Parietal lobe (tissue), 2 donors: Measurements from ENCODE around the gene QSER1. TPM values are rescaled to one million over a fixed set of nuclear protein-coding genes. Genes with fewer than 3 reads are reported as not detected.

Experiments
- small RNA-seq: library from RNA; depleted of rRNA; stranded (forward); fragments of <200 nt; gene quantifications from one replicate; pipeline ENCODE3, GENCODE V24; 2014; ENCODE audit warnings: low replicate concordance
- total RNA-seq: library from RNA; depleted of rRNA; stranded (reverse); fragments of >200 nt; gene quantifications from one replicate; pipeline ENCODE4 v1.2.3, GENCODE V29; 2014

The QSER1 gene
- total RNA-seq = 100 TPM

DNA sequence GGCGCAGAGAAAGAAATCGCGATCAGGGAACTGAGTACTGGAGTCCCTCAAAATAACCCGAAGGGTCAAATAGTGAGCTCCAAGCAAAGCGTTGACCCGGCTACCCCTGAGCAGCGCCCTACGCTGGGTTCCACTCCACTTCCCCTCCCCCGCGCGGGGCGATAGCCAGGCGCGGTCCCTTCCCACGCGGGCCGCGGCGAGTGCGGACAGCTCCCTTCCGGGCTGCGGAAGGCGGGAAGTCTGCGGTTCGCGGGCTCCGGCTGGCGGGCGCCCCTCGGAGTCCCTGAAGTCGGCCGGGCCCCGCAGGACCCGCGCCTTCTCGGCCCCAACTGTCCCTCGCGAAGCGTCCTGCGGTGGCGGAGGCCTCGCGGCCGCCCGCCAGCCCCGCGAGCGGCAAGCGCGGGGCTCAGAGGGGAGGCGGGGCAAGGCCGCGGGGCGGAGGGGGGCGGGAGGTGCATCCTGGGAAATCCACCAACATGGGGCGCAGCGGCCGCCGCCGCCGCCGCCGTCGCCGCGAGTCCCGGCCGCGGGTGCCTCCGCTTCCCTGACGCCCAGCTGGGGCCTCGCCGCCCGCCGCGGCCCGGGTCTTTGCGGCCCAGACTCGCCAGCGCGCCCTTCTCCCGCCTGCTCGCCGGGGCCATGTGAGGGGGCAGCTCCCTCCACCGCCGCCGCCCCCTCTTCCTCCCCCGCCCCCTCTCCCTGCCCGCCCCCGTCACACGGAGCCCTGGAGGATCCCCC lies at the start of gene QSER1:
TSS of gene QSER1 (plus strand) at position 457 of the 738 bp plus-strand sequence. CDS start 315 bp downstream, outside the sequence.

DNA sequence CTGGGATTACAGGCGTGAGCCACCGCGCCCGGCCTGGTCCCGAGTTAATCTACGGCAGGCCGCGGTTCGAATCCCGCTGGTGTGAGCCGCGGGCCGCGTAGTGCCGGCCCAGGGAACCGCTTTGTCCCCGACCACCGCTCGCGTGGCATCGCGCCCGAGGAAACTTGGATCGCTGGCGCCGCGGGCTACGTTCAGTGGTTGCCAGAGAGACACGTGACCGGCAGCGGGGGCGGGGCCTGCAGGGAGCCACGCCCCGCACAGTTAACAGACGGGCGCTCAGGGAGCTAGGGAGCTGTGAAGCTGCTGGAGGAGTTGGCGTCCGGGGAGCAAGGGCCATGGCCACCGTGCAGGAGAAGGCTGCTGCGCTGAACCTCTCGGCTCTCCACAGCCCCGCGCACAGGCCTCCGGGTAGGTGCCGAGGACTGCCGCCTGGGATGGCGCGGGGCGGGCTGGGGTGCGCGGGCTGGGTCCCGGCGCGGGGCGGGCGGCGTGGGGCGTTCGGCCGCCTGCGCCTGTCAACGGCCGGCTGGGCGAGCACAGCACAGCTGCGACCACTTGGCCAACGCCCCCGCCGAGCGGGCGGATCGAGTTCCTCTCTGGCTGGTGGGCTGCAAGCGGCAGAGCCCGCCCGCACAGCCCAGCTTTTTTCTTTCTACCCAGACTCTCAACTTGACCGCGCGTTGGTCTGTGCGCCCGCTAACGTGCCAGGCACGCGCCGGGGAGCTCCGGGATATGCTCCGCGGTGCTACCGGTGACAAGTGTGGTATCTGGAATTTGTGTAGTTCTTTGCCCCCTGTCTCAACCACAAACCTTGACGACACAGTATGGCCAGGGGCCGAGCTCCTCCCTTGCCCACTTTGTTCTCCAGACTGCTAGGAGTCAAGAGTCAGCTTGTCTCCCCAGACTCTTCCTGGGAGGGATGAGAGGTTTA lies 123.3 kb downstream of the QSER1 start, which contains the start of gene DEPDC7:
TSS of gene DEPDC7 (plus strand) at position 258 of the 931 bp plus-strand sequence. CDS start at position 336, 78 bp downstream.

Small RNAs within 50 kb of the gene (small RNA-seq; reads per million reads assigned to genes)
- gene RF00019 = not detected

Other genes with a start within 250 kb of the QSER1 start
- not detected for gene CCDC73, start 98.1 kb upstream of the QSER1 start, total RNA-seq
- gene PRRG4, start 62.9 kb upstream of the QSER1 start, total RNA-seq = under 0.01 TPM
- gene DEPDC7, start 123.1 kb downstream of the QSER1 start, total RNA-seq = 4.7 TPM
- gene TCP11L1, start 146.8 kb downstream of the QSER1 start, total RNA-seq = 73.2 TPM